Activated CD8-positive, alpha-beta T cell treated with anti-CD3 and anti-CD28 coated beads for 36 hours (primary cell): ENCODE measurements around the gene CELF2. TPM values are rescaled to one million over a fixed set of nuclear protein-coding genes. Genes with fewer than 3 reads are reported as not detected.

ENCODE experiments used
- ATAC-seq: fragments of 200-7000 bp; cut with Tn5 transposase; one replicate; pipeline ENCODE4 v1.10.0; 2021; ENCODE audit warnings: mild to moderate bottlenecking, moderate library complexity
- CTCF ChIA-PET: fragments of 350-600 bp; sonication (Branson Sonifier 250); formaldehyde crosslinking; loops from one replicate; lab custom pipeline; 2021; ENCODE audit warnings: antibody characterized with exemption; lab: Charles Lee
- POLR2A ChIA-PET: fragments of 350-600 bp; sonication (Branson Sonifier 250); formaldehyde crosslinking; loops from one replicate; lab custom pipeline; 2021; ENCODE audit warnings: antibody characterized with exemption; lab: Charles Lee
- DNase-seq: peaks from one replicate; pipeline ENCODE4 v3.0.0-alpha.2; 2020
- H3K27ac Mint-ChIP-seq: one replicate; pipeline ENCODE4 v1.8.0; 2021; ENCODE audit warnings: mild to moderate bottlenecking, mixed read lengths
- H3K27me3 Mint-ChIP-seq: one replicate; pipeline ENCODE4 v1.8.0; 2021; ENCODE audit warnings: mixed read lengths
- H3K36me3 Mint-ChIP-seq: one replicate; pipeline ENCODE4 v1.8.0; 2021; ENCODE audit warnings: low read depth, mixed read lengths
- H3K4me1 Mint-ChIP-seq: one replicate; pipeline ENCODE4 v1.8.0; 2021; ENCODE audit warnings: low read depth, mixed read lengths
- H3K4me3 Mint-ChIP-seq: one replicate; pipeline ENCODE4 v1.8.0; 2021; ENCODE audit warnings: mild to moderate bottlenecking, moderate library complexity, mixed read lengths
- H3K9me3 Mint-ChIP-seq: one replicate; pipeline ENCODE4 v1.8.0; 2021; ENCODE audit warnings: mixed read lengths
- intact Hi-C: fragments of 100-400 bp; cut with micrococcal nuclease; formaldehyde crosslinking; loops from one replicate; pipeline ENCODE4 v1.10.0; 2022
- total RNA-seq, 2 experiments: library from RNA; stranded (reverse); gene quantifications; one replicate each; pipeline ENCODE4 v1.2.3, GENCODE V29; 2021
- TF ChIP-seq, protein P1 (sequence below): fragments of 200-600 bp; IDR thresholded peaks from one replicate; pipeline ENCODE4 v1.8.0; 2022; ENCODE audit warnings: antibody characterized with exemption, mild to moderate bottlenecking

The CELF2 gene
- total RNA-seq, 2 experiments from 2014 or later, result 132 to 133 TPM

DNA sequence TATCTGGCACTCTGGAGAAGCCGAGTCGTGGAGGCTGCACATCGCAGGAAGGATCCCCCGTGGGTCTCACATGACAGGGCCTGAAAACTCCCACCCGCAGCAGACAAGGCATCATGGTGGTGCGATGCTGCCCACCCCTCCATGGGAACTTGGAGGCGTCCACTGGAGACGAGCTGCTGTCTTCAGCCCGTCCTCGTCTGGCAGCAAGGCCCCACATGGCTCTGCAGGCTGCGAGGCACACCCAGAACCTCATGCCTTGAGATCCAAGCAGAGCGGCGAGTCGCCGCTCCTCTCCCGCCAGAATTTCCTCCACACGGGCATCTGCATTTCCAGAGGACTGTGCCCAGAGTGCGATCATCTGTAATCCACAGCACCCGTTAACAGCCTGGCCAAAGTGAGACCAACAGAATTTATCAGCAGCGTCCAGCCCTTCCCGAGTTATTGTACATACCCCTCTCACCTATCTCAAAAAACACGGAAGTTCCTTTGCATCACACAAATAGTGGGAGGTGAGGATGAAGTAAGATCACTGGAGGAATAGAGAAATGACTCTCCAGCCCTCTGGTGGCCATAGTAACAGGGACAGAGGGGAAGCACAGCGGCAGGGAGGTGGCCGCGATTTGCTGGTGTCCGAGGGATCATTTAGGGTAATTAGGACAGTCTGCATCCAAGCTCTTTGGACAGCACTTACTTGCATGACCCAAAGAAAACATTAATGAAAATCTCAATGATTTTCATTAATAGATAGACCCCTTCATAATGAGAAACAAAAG lies 301.3 kb downstream of the CELF2 start:
- intact Hi-C loops, result no loop called here
- H3K27ac Mint-ChIP-seq, result peak overlapping the region; percentile 90
- peaks cover 86% of the 10 kb centered on the region for H3K36me3 Mint-ChIP-seq
- ChIA-PET POLR2A (interaction anchor here (0.8 kb wide), 1 partner anchor 11 kb away, joined by 4 read pairs; no protein-coding TSS in a partner anchor), CTCF (interaction anchor here (1.6 to 1.8 kb wide), 3 partner anchors 9 to 14 kb away, joined by 4 to 5 read pairs (median 4); no protein-coding TSS in a partner anchor)
- TF ChIP-seq, protein P1, sequence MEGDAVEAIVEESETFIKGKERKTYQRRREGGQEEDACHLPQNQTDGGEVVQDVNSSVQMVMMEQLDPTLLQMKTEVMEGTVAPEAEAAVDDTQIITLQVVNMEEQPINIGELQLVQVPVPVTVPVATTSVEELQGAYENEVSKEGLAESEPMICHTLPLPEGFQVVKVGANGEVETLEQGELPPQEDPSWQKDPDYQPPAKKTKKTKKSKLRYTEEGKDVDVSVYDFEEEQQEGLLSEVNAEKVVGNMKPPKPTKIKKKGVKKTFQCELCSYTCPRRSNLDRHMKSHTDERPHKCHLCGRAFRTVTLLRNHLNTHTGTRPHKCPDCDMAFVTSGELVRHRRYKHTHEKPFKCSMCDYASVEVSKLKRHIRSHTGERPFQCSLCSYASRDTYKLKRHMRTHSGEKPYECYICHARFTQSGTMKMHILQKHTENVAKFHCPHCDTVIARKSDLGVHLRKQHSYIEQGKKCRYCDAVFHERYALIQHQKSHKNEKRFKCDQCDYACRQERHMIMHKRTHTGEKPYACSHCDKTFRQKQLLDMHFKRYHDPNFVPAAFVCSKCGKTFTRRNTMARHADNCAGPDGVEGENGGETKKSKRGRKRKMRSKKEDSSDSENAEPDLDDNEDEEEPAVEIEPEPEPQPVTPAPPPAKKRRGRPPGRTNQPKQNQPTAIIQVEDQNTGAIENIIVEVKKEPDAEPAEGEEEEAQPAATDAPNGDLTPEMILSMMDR, result no peak
- H3K4me3 Mint-ChIP-seq, result no peak overlapping the region
- peaks cover 68% of the 10 kb centered on the region for H3K4me1 Mint-ChIP-seq
- no peaks in the 10 kb centered on the region for H3K9me3 Mint-ChIP-seq
- DNase-seq (no peak), ATAC-seq (no peak)
- no peaks in the 10 kb centered on the region for H3K27me3 Mint-ChIP-seq

DNA sequence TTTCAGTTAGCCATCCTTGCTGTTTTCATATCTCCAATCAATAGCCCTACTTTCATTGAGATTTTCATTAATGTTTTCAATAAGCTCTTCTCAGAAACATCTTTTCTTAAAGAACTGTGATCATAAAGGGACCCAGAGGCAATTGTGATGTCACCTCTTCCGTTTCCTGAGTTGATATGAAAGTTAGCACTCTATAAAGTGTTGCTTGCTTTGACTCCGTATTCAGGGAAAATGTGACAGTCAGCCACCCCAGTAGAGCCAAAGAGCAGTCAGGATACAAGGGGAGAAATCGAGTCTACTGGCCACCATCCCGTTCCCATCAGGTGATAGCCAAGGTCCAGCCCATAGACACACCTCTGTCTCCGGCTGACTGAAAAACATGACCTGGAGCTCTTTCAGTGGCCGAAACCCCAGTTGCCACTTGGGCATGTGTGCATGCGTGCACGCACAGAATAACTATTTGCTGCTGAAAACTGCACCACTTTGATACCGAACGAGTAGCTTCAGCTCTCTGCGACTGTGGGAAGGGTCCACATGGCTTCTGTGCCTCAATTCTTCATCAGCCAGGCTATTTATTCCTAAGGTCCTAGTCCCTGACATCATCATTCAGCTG lies 302.4 kb downstream of the CELF2 start:
- H3K4me1 Mint-ChIP-seq, result peaks cover 73% of the 10 kb centered on the region
- ChIA-PET CTCF (no interaction called here), POLR2A (interaction anchor here (1.4 kb wide), 1 partner anchor 142 kb away, joined by 5 read pairs; no protein-coding TSS in a partner anchor)
- ATAC-seq (peak; percentile 57), DNase-seq (no peak)
- H3K9me3 Mint-ChIP-seq, result no peaks in the 10 kb centered on the region
- no peak overlapping the region for H3K4me3 Mint-ChIP-seq
- intact Hi-C loops, result no loop called here
- H3K27ac Mint-ChIP-seq, result peak overlapping the region; percentile 90
- H3K36me3 Mint-ChIP-seq, result peaks cover 89% of the 10 kb centered on the region
- TF ChIP-seq, protein P1, result no peak
- H3K27me3 Mint-ChIP-seq, result no peaks in the 10 kb centered on the region

DNA sequence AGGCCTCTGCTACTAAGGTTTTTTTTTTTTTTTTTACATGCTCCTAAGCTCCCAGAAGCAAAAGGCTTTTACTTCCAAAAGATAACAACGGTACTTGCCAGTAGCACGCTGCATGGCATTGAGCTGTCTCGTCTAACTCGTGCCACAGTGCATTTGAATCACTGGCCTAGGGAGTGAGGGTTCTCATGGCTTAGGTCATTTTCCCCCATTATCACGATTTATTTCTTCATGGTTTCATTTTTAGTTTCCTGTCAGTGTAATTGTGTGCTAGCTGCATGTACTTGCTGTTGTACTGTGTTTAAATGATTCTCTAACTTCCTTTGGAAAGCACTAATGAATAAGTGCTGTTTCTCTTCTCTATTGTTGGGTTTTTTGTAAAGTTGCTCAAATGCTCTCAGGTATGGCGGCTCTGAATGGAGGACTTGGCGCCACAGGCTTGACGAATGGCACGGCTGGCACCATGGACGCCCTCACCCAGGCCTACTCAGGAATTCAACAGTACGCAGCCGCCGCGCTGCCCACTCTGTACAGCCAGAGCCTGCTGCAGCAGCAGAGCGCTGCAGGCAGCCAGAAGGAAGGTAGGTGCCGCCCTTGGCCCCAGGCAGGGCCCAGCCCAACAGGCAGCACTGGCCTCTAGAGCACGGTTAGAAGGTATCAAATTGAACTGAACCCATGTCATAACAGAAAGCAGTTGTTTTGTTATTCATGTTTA lies 303.3 kb downstream of the CELF2 start:
- no peaks in the 10 kb centered on the region for H3K9me3 Mint-ChIP-seq
- TF ChIP-seq, protein P1, result no peak
- DNase-seq (no peak), ATAC-seq (no peak)
- no peak overlapping the region for H3K4me3 Mint-ChIP-seq
- no peaks in the 10 kb centered on the region for H3K27me3 Mint-ChIP-seq
- intact Hi-C loops, result no loop called here
- H3K27ac Mint-ChIP-seq, result peak overlapping the region; percentile 90
- CTCF ChIA-PET, result no interaction called here
- POLR2A ChIA-PET, result interaction anchor here (1.4 kb wide), 1 partner anchor 142 kb away, joined by 5 read pairs; no protein-coding TSS in a partner anchor
- peaks cover 93% of the 10 kb centered on the region for H3K36me3 Mint-ChIP-seq
- peaks cover 75% of the 10 kb centered on the region for H3K4me1 Mint-ChIP-seq

DNA sequence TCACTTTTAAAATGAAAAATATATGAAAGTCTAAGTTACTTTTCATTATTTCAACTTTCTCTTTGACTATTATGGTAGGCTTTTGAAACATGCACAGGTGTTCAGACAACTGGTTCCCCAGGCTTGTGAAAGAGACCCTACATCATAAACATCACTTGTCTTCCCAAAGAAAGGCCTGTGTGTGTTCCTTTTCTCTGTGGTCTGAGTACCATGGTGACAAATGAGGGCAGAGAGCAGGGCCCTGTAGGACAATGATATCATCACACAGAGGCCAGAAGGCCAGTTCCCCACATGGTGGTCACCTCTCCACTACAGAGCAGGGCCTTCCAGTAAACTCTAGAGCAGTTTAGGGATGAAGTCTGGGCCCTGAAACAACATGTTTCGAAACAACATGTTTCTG lies 305.0 kb downstream of the CELF2 start:
- TF ChIP-seq, protein P1, result no peak
- no peak overlapping the region for H3K4me3 Mint-ChIP-seq
- H3K27ac Mint-ChIP-seq, result peak overlapping the region; percentile 34
- no peak for DNase-seq
- H3K4me1 Mint-ChIP-seq, result peaks cover 64% of the 10 kb centered on the region
- no peak for ATAC-seq
- ChIA-PET CTCF (interaction anchor here (1.0 to 1.2 kb wide), 2 partner anchors 106 to 157 kb away, joined by 3 read pairs; no protein-coding TSS in a partner anchor), POLR2A (no interaction called here)
- intact Hi-C loops, result no loop called here
- peaks cover 90% of the 10 kb centered on the region for H3K36me3 Mint-ChIP-seq
- no peaks in the 10 kb centered on the region for H3K27me3 Mint-ChIP-seq
- H3K9me3 Mint-ChIP-seq, result no peaks in the 10 kb centered on the region
